NCI-H1436 treated with DMSO at 0.1 percent for 48 hours (cell line): Measurements from ENCODE around the gene TBC1D19.
"Not testable (repeated sequence)": the region's sequence is repeated elsewhere in the genome, so short reads cannot be mapped to it uniquely, and the experiment has no call there.

ENCODE experiments used
- DNase-seq: peaks from one replicate; lab custom pipeline; 2025; lab: John Stamatoyannopoulos, UW

Gene TBC1D19

DNA sequence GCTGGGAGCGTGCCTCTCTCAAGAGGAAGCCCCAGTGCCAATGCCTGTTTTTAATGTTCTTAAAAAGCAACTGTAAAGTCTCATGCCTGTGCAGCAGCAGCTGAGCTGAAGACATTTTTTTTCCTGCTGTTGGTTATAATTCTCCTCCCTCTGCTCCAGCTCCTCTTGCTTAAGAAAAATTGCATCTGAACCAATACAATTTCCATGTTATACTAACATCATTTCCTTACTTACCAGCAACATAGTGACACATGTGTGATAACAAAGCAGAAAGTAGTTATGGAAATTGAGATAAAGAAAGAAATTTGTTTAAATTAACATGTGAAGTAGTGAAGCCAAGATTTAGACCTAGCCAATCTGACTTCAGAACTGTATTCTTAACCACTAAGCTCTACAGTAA lies 101.4 kb downstream of the TBC1D19 start:
- DNase-seq, result no peak

GRCh38 chr4:26687728-26688127 lies 103.8 kb downstream of the TBC1D19 start:
- DNase-seq, result no peak

DNA sequence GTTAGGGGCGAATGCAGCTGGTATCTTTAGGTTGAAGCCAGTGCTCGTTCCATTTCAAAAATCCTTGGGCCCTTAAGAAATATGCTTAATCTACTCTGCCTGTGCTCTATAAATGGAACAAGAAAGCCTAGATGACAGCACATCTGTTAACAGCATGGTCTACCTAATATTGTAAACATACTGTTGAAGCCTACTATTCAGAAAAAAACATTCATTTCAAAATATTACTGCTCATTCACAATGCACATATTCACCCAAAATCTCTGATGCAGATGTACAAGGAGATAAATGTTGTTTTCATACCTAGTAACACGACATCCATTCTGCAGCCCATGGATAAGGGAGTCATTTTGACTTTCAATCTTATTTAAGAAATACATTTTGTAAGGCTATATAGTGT lies 106.6 kb downstream of the TBC1D19 start:
- no peak for DNase-seq

- no peak for DNase-seq
Measured at GRCh38 chr4:26692014-26692726, 108.3 kb downstream of the TBC1D19 start.

DNA sequence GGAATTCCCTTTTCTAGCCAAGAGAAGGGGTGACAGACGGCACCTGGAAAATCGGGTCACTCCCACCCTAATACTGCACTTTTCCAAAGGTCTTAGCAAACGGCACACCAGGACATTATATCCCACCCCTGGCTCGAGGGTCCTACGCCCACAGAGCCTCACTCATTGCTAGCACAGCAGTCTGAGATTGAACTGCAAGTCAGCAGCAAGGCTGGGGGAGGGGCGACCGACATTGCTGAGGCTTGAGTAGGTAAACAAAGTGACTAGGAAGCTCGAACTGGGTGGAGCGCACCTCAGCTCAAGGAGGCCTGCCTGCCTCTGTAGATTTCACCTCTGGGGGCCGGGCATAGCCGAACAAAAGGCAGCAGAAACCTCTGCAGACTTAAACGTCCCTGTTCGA lies 110.2 kb downstream of the TBC1D19 start:
- DNase-seq, result not testable (repeated sequence)

GRCh38 chr4:26700110-26700509 lies 116.2 kb downstream of the TBC1D19 start:
- DNase-seq, result no peak

GRCh38 chr4:26701095-26701494 lies 117.2 kb downstream of the TBC1D19 start:
- no peak for DNase-seq

DNA sequence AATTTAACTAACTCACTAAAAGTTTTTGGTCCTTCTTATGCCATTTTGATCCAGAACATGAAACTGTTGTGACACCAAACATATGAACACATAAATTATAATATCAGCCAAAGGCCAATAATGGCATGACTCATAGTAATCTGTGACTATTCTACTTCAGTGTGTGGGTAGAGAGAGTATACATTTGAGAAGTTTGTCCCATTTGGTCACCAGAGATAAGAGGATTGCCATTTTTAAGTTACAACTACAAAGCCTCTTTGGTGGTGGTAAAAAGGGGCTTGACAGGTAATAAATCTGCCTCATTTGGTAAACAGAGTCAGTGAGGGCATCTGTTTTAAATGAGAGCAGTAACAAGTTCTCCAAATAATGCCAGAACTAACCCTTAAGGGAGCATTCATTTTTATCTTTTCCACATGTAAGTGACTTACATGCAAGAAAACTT lies 117.9 kb downstream of the TBC1D19 start:
- DNase-seq, result no peak

DNA sequence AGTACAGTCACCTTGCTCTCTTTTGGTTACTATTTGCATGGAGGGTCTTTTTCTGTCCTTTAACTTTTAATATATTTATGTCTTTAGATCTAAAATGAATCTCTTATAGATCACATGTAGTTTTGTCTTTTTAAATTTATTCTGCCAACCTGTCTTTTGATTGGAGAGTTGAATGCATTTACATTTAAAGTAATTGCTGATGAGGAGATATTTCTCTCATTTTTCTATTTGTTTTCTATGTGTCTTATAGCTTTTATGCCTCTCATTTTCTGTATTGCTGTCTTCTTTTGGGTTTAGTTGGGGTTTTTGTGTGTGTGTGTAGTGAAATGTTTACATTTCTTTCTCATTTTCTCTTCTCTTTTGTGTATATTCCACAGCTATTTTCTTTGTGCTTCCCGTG lies 123.5 kb downstream of the TBC1D19 start:
- DNase-seq, result no peak

DNA sequence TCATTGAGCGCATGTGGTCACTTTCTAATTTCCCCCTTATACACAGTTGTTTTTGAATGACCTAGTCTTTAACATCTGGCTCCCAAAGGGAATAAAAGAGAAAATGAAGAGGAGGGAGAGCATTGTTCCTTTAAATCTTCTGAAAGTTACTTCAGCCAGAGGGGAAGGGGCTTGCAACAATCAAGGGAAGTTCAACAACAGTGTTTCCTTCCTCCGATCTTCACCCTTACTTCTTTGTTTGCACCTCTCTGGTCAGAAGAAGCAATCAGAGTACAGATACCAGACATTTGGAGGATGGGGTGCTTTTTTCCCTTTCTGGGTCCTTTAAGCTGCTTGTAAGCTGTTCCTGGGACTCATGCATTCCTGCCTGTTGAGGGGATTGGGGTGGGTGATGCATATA lies 125.4 kb downstream of the TBC1D19 start:
- DNase-seq, result no peak

- no peak for DNase-seq
Measured at GRCh38 chr4:26713563-26714151, 129.8 kb downstream of the TBC1D19 start.

DNA sequence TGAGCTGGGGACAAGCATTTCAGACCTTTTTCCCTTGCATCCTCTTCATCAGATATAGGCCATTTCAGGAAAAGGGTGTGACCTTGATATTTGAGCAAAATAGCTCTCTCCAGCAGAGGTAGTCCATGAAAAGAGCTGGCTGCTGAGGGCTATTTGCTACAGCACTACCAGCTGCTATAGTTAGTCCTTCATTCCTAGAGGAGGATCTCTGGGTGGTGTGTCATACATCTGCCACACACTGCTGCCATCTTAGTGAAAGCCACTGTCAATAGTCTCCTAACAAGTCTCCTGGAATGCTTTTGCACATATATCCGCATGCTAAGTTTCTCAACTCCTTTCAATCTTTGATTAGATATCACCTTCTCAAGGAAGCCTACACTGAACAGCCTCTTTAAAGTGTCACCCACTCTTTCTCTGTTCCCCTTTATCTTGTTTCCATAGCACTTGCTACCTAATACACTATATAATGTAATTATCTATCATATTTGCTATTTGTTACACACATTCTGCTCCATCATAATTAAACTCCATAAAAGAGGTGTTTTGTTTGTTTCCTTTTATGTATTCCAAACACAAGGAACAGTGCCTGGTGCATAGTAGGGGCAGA lies 131.9 kb downstream of the TBC1D19 start:
- no peak for DNase-seq

DNA sequence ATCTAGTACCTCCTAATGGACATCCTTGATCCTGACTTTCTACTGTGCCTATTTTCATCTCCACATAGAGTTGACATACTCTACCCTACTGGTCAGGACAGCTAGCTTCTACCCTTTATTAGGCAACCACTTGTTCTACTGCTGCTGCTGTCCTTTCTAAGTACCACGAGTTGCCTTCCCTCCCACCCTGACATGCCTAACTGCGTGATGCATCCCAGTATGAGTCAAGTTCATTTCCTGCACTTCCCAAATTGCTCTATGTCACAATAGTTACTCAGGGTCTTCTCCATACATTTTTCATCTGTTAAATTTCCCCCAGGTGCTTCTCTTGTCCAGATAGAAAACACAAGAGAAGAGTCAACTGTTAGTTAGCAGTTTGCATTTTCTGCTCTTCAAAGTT lies 133.4 kb downstream of the TBC1D19 start:
- DNase-seq, result no peak

GRCh38 chr4:26719954-26720552 lies 136.2 kb downstream of the TBC1D19 start:
- DNase-seq, result no peak

DNA sequence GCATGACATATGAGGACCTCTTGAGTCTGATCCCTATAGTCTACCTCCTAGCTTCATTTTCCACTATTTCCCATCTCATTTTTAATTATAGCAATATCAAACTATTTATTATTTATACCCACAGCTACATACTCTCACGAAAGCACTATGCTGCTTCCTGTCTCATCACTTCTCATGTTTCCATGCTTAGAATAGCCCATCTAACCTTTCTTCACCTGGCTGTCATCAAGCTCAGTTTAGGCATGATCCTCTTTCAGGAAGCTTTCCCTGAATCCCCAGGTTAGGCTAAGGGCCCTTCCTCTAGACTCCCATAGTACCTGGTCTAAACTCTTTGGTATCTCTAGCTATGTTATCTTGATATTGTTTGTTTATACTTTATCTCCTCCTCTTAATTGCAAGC lies 137.8 kb downstream of the TBC1D19 start:
- no peak for DNase-seq

- DNase-seq, result no peak
Measured at GRCh38 chr4:26723216-26723615, 139.3 kb downstream of the TBC1D19 start.

GRCh38 chr4:26724534-26724933 lies 140.7 kb downstream of the TBC1D19 start:
- DNase-seq, result no peak

GRCh38 chr4:26726655-26727387 lies 142.9 kb downstream of the TBC1D19 start:
- DNase-seq, result no peak

DNA sequence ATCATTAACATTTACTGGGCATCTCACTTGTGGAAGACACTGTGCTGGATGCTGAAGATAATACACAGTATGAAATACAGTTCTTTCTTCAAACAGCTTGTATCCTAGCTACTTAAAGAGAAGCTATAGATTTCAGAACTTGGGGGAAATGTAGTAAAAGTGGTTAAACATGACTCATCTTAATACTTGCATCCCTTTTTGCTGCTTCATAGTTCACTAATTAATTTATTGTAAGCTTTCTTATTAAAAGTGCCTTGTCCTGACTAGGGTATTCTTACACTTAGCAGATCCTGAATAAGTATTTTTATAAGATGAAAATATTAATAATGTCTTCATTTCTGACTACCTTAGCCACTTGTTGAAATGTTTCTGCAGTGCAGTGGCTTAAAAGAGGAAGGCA lies 144.0 kb downstream of the TBC1D19 start:
- DNase-seq, result no peak

- no peak for DNase-seq
Measured at GRCh38 chr4:26729027-26729426, 145.1 kb downstream of the TBC1D19 start.

GRCh38 chr4:26729547-26729946 lies 145.7 kb downstream of the TBC1D19 start:
- no peak for DNase-seq

- DNase-seq, result no peak
Measured at GRCh38 chr4:26731351-26732035, 147.6 kb downstream of the TBC1D19 start.
